ENCODE measurements around the gene AGPAT2.

The AGPAT2 gene

GRCh38 chr9:136665111-136665703, 22.1 kb downstream of the AGPAT2 start:
- in situ Hi-C loops (cut with HindIII; ENCODE audit: low sequenced_read_pairs), result no loop called here

GRCh38 chr9:136664000-136664915, 23.0 kb downstream of the AGPAT2 start:
- in situ Hi-C loops (cut with HindIII; ENCODE audit: low sequenced_read_pairs), result no loop called here

- in situ Hi-C loops (cut with HindIII; ENCODE audit: low sequenced_read_pairs), result no loop called here
These were observed 24.3 kb downstream of the AGPAT2 start, which contains the start of gene EGFL7 for GRCh38 chr9:136662656-136663581. EGFL7 (plus strand) TSS chr9:136662916; CDS start chr9:136668283, 5,367 bp downstream.

GRCh38 chr9:136662326-136662655, 25.0 kb downstream of the AGPAT2 start:
- in situ Hi-C loops (cut with HindIII; ENCODE audit: low sequenced_read_pairs), result no loop called here

- in situ Hi-C loops (cut with HindIII; ENCODE audit: low sequenced_read_pairs), result no loop called here
These were observed 25.5 kb downstream of the AGPAT2 start for GRCh38 chr9:136661641-136662325.

GRCh38 chr9:136660971-136661550, 26.2 kb downstream of the AGPAT2 start:
- in situ Hi-C loops (cut with HindIII; ENCODE audit: low sequenced_read_pairs), result no loop called here

GRCh38 chr9:136659861-136660784, 27.1 kb downstream of the AGPAT2 start:
- in situ Hi-C loops (cut with HindIII; ENCODE audit: low sequenced_read_pairs), result no loop called here

GRCh38 chr9:136658849-136659535, 28.3 kb downstream of the AGPAT2 start:
- in situ Hi-C loops (cut with HindIII; ENCODE audit: low sequenced_read_pairs), result no loop called here

- in situ Hi-C loops (cut with HindIII; ENCODE audit: low sequenced_read_pairs), result no loop called here
These were observed 29.0 kb downstream of the AGPAT2 start for GRCh38 chr9:136657974-136658848.

GRCh38 chr9:136656795-136657611, 30.3 kb downstream of the AGPAT2 start:
- in situ Hi-C loops (cut with HindIII; ENCODE audit: low sequenced_read_pairs), result no loop called here

GRCh38 chr9:136656183-136656738, 31.0 kb downstream of the AGPAT2 start:
- in situ Hi-C loops (cut with HindIII; ENCODE audit: low sequenced_read_pairs), result no loop called here

- in situ Hi-C loops (cut with HindIII; ENCODE audit: low sequenced_read_pairs), result no loop called here
These were observed 31.6 kb downstream of the AGPAT2 start for GRCh38 chr9:136655536-136656182.

GRCh38 chr9:136654820-136655535, 32.3 kb downstream of the AGPAT2 start:
- in situ Hi-C loops (cut with HindIII; ENCODE audit: low sequenced_read_pairs), result no loop called here

GRCh38 chr9:136653323-136654079, 33.8 kb downstream of the AGPAT2 start:
- in situ Hi-C loops (cut with HindIII; ENCODE audit: low sequenced_read_pairs), result no loop called here

GRCh38 chr9:136651860-136652259, 35.4 kb downstream of the AGPAT2 start:
- in situ Hi-C loops (cut with HindIII; ENCODE audit: low sequenced_read_pairs), result no loop called here
